ENCODE measurements around the gene TEN1. TPM values are rescaled to one million over a fixed set of nuclear protein-coding genes. Genes with fewer than 3 reads are reported as not detected.

The TEN1 gene
- total and polyA plus RNA-seq, 2 of the 4 experiments (the other 2 are of a cell fraction), result 14.7 to 17.9 TPM

DNA sequence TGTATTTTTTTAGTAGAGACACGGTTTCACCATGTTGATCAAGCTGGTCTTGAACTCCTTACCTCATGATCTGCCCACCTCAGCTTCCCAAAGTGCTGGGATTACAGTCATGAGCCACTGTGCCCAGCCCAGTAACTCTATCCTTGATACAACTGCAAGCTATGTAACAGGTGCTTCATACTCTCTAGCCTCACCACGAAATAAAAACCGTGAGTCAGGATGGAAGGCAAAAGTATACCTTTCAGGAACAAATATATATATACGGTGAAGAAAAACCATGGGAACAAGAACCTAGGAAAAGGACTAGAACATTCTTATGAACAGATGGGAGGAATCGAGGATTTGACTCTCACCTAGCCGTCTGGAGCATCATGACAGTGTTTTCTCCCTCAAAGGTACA, 28.6 kb upstream of the TEN1 start:
- no peak overlapping the region for H3K4me2 ChIP-seq (ENCODE audit: low read depth, low read length)
- DNase-seq, result no peak
- in situ Hi-C loops (cut with MboI; ENCODE audit: low sequenced_read_pairs), result no loop called here
- H2AK5ac ChIP-seq (ENCODE audit: low read depth, low read length), result no peak overlapping the region
- no peak overlapping the region for H2BK15ac ChIP-seq (ENCODE audit: low read depth, low read length)
- H3K27me3 ChIP-seq (ENCODE audit: control insufficient read depth, insufficient read depth, low read length), result no peaks in the 10 kb centered on the region
- no peak overlapping the region for H3K56ac ChIP-seq (ENCODE audit: extremely low read depth, insufficient read depth, low read length)
- H3K4ac ChIP-seq (ENCODE audit: low read depth, low read length), result no peak overlapping the region
- peaks cover 54% of the 10 kb centered on the region for H3K36me3 ChIP-seq (ENCODE audit: control insufficient read depth, insufficient read depth, low read length)
- no peak for TF ChIP-seq RFX5 (IDR thresholded peaks at IDR 0.05; ENCODE audit: low read depth, low read length)
- TF ChIP-seq, protein P1, sequence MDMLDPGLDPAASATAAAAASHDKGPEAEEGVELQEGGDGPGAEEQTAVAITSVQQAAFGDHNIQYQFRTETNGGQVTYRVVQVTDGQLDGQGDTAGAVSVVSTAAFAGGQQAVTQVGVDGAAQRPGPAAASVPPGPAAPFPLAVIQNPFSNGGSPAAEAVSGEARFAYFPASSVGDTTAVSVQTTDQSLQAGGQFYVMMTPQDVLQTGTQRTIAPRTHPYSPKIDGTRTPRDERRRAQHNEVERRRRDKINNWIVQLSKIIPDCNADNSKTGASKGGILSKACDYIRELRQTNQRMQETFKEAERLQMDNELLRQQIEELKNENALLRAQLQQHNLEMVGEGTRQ (IDR thresholded peaks at IDR 0.05; ENCODE audit: low read depth, low read length), result no peak
- no peak for TF ChIP-seq RCOR1 (IDR thresholded peaks at IDR 0.05; ENCODE audit: insufficient replicate concordance, low read length)
- TF ChIP-seq CEBPB (IDR thresholded peaks at IDR 0.05; ENCODE audit: low read depth, low read length), result no peak
- TF ChIP-seq MXI1 (IDR thresholded peaks at IDR 0.05; ENCODE audit: borderline replicate concordance, low read depth, low read length), result no peak
- TF ChIP-seq MAFK (IDR thresholded peaks at IDR 0.05; ENCODE audit: low read depth, low read length), result no peak
- TF ChIP-seq RAD21 (IDR thresholded peaks at IDR 0.05; ENCODE audit: low read length), result no peak
- TF ChIP-seq, protein P2, sequence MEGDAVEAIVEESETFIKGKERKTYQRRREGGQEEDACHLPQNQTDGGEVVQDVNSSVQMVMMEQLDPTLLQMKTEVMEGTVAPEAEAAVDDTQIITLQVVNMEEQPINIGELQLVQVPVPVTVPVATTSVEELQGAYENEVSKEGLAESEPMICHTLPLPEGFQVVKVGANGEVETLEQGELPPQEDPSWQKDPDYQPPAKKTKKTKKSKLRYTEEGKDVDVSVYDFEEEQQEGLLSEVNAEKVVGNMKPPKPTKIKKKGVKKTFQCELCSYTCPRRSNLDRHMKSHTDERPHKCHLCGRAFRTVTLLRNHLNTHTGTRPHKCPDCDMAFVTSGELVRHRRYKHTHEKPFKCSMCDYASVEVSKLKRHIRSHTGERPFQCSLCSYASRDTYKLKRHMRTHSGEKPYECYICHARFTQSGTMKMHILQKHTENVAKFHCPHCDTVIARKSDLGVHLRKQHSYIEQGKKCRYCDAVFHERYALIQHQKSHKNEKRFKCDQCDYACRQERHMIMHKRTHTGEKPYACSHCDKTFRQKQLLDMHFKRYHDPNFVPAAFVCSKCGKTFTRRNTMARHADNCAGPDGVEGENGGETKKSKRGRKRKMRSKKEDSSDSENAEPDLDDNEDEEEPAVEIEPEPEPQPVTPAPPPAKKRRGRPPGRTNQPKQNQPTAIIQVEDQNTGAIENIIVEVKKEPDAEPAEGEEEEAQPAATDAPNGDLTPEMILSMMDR (conservative IDR thresholded peaks at IDR 0.05; ENCODE audit: low read depth, low read length), result no peak
- TF ChIP-seq FOS (IDR thresholded peaks at IDR 0.05; ENCODE audit: low read depth, low read length), result no peak
- no peak for TF ChIP-seq POLR2A (IDR thresholded peaks at IDR 0.05; ENCODE audit: low read depth, low read length)
- no peak for TF ChIP-seq NFE2L2 (IDR thresholded peaks at IDR 0.05; ENCODE audit: low read depth, low read length)
- no peak for TF ChIP-seq SMC3 (IDR thresholded peaks at IDR 0.05; ENCODE audit: low read depth, low read length)
- TF ChIP-seq CHD1 (IDR thresholded peaks at IDR 0.05; ENCODE audit: low read depth, low read length), result no peak
- TF ChIP-seq, protein P3, sequence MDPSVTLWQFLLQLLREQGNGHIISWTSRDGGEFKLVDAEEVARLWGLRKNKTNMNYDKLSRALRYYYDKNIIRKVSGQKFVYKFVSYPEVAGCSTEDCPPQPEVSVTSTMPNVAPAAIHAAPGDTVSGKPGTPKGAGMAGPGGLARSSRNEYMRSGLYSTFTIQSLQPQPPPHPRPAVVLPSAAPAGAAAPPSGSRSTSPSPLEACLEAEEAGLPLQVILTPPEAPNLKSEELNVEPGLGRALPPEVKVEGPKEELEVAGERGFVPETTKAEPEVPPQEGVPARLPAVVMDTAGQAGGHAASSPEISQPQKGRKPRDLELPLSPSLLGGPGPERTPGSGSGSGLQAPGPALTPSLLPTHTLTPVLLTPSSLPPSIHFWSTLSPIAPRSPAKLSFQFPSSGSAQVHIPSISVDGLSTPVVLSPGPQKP (IDR thresholded peaks at IDR 0.05; ENCODE audit: borderline replicate concordance, low read depth, low read length), result no peak
- TF ChIP-seq BHLHE40 (IDR thresholded peaks at IDR 0.05; ENCODE audit: low read depth, low read length), result no peak
- TF ChIP-seq MAZ (IDR thresholded peaks at IDR 0.05; ENCODE audit: borderline replicate concordance, low read depth, low read length), result no peak
- H3K18ac ChIP-seq (ENCODE audit: low read depth, low read length), result no peak overlapping the region
- peaks cover 6% of the 10 kb centered on the region; the same call in 1 of the 2 replicates for H4K20me1 ChIP-seq (ENCODE audit: insufficient read depth, low read length)
- ChIA-PET POLR2A (ENCODE audit: unreplicated experiment) (interaction anchor here (0.6 kb wide), 2 partner anchors 21 to 72 kb away, joined by 3 to 6 read pairs; partner anchors contain the start of gene TRIM47), CTCF (no interaction called here)
- no peaks in the 10 kb centered on the region for H3K79me1 ChIP-seq (ENCODE audit: low read depth in 1 of 2, low read length in 2 of 2)
- no peaks in the 10 kb centered on the region for H3K9me3 ChIP-seq (ENCODE audit: control insufficient read depth, insufficient read depth, low read length)
- H3K4me1 ChIP-seq (ENCODE audit: control insufficient read depth, insufficient read depth, low read length), result peaks cover 2% of the 10 kb centered on the region; the same call in 1 of the 2 replicates
- WGBS, 2 experiments (ENCODE audit: extremely low coverage in 2 of 2, insufficient read length in 1 of 2), result 60% methylated on average over 1 of the region's 6 CpGs; no CpG with 5 or more reads in 1 of the 2 experiments
- H3K23ac ChIP-seq (ENCODE audit: low read depth, low read length), result no peak overlapping the region
- H2AK9ac ChIP-seq (replicated peaks; ENCODE audit: low read depth, low read length, poor library complexity), result peak overlapping the region; percentile 1
- intact Hi-C loops (cut with micrococcal nuclease), result no loop called here
- no peak overlapping the region for H4K91ac ChIP-seq (ENCODE audit: insufficient read depth, low read depth, low read length)
- H2BK120ac ChIP-seq (ENCODE audit: low read depth, low read length), result no peak overlapping the region
- dilution Hi-C loops (cut with HindIII; ENCODE audit: low sequenced_read_pairs, unreplicated experiment), result no loop called here
- no peak overlapping the region for H3K14ac ChIP-seq (replicated peaks; ENCODE audit: low read depth, low read length)
- H2AFZ ChIP-seq (replicated peaks; ENCODE audit: low read length, poor library complexity), result no peak overlapping the region
- no peak overlapping the region for H2BK5ac ChIP-seq (ENCODE audit: low read depth, low read length, poor library complexity, severe bottlenecking)
- peaks cover 4% of the 10 kb centered on the region; the same call in 1 of the 2 replicates for H3K9me1 ChIP-seq (ENCODE audit: insufficient read depth, low read length)
- no peak overlapping the region for H3K9ac ChIP-seq (ENCODE audit: low read depth, low read length)
- H4K5ac ChIP-seq (ENCODE audit: low read depth, low read length), result no peak overlapping the region
- H3K27ac ChIP-seq (ENCODE audit: insufficient read depth, low read length), result no peak overlapping the region
- H3K4me3 ChIP-seq (ENCODE audit: insufficient read depth, low read depth, low read length), result no peak overlapping the region
- no peak for ATAC-seq (ENCODE audit: low read depth)
- H4K8ac ChIP-seq (ENCODE audit: low read depth in 2 of 2, low read length in 2 of 2), result no peak overlapping the region
- BruUV-seq (replicated peaks), result no TSS peak
- no peak overlapping the region for H2BK20ac ChIP-seq (ENCODE audit: low read depth, low read length)
